Endodermal cell (in vitro differentiated cells): ENCODE results near the gene COL4A2. TPM values are rescaled to one million over a fixed set of nuclear protein-coding genes. Genes with fewer than 3 reads are reported as not detected.

Experiments used
- DNase-seq: peaks from one replicate; pipeline ENCODE4 v3.0.0-alpha.2; 2017
- H3K27ac ChIP-seq: 2 replicates; pipeline ENCODE4 v1.5.1; 2013; ENCODE audit warnings: mild to moderate bottlenecking, low read depth, low read length, moderate library complexity
- H3K27me3 ChIP-seq: 2 replicates; pipeline ENCODE4 v1.6.1; 2013; ENCODE audit warnings: mild to moderate bottlenecking, low read length, moderate library complexity; ENCODE audit not compliant: insufficient read depth, control insufficient read depth, poor library complexity, severe bottlenecking
- H3K36me3 ChIP-seq: 2 replicates; pipeline ENCODE4 v1.7.0; 2013; ENCODE audit warnings: mild to moderate bottlenecking, low read length, moderate library complexity; ENCODE audit not compliant: control insufficient read depth, insufficient read depth
- H3K4me1 ChIP-seq: one replicate; pipeline ENCODE4 v1.7.0; 2013; ENCODE audit warnings: low read length; ENCODE audit not compliant: control insufficient read depth, insufficient read depth
- H3K4me3 ChIP-seq: 2 replicates; pipeline ENCODE4 v1.5.1; 2013; ENCODE audit warnings: mild to moderate bottlenecking, low read length, moderate library complexity
- H3K9ac ChIP-seq: 2 replicates; pipeline ENCODE4 v1.6.1; 2013; ENCODE audit warnings: mild to moderate bottlenecking, low read length, moderate library complexity; ENCODE audit not compliant: poor library complexity, severe bottlenecking; ENCODE audit errors: extremely low read depth
- H3K9me3 ChIP-seq: 2 replicates; pipeline ENCODE4 v1.6.1; 2013; ENCODE audit warnings: mild to moderate bottlenecking, low read length, moderate library complexity; ENCODE audit not compliant: control insufficient read depth
- H3K27ac Mint-ChIP-seq: 2 replicates; pipeline ENCODE4 v1.8.0; 2020; ENCODE audit warnings: mixed read lengths
- H3K27me3 Mint-ChIP-seq: 2 replicates; pipeline ENCODE4 v1.8.0; 2021; ENCODE audit warnings: mild to moderate bottlenecking, mixed read lengths; ENCODE audit not compliant: insufficient read depth
- H3K36me3 Mint-ChIP-seq: 2 replicates; pipeline ENCODE4 v1.8.0; 2020; ENCODE audit warnings: low read depth, mixed read lengths
- H3K4me1 Mint-ChIP-seq: 2 replicates; pipeline ENCODE4 v1.8.0; 2020; ENCODE audit warnings: mixed read lengths
- H3K4me3 Mint-ChIP-seq: 2 replicates; pipeline ENCODE4 v1.8.0; 2020; ENCODE audit warnings: mild to moderate bottlenecking, moderate library complexity, mixed read lengths
- H3K9me3 Mint-ChIP-seq: 2 replicates; pipeline ENCODE4 v1.8.0; 2020; ENCODE audit warnings: mild to moderate bottlenecking, mixed read lengths
- WGBS, 2 experiments: methylation state at CpG; one replicate each; pipeline versions ENCODE4 v1.1.5 to v1.1.7; 2013; ENCODE audit warnings: missing lambda C conversion rate in 2 of 2, mixed read lengths in 1 of 2; ENCODE audit not compliant: insufficient coverage in 1 of 2, insufficient read length in 1 of 2; 5-methylcytosine and 5-hydroxymethylcytosine counted together
- total RNA-seq, 2 donors: library from RNA; stranded (reverse); fragmentation: NEBNext Ultra II Directional in 1 of 2; extraction: Animal tissue kit (Norgen Biotek cat#: 25700) in 1 of 2; gene quantifications; 2 replicates in 1 of 2; 3 replicates in 1 of 2; pipeline ENCODE4 v1.2.1, GENCODE V29; 2021
- TF ChIP-seq, protein P1 (sequence below): fragments of 200-600 bp; sonication (generic); conservative IDR thresholded peaks from 2 replicates; pipeline ENCODE4 v1.5.0; 2021; ENCODE audit warnings: antibody characterized with exemption, mild to moderate bottlenecking

Gene COL4A2
- total RNA-seq, 2 donors from 2014 or later = 388 to 398 TPM

DNA sequence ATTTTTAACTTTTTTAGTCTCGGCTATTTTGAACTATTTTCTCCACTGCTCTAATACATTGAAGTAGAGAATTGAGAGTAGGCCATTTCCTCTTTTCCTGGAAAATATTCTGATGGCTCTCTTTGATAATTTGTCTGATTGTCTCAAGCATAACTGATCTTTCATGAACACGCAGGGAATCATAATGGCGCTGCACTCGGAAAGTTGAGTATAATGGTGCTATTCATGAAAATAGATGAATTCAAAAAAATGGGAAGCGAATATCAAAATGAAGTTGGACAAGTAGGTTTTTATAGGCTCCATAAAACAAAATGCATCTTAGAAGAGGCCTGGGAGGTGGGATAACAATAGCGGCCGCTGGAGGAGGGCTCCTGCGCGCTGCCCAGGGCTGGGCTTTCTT is 29.0 kb downstream of the COL4A2 start:
- Mint-ChIP-seq H3K9me3 (no peaks in the 10 kb centered on the region), H3K27ac (peak overlapping the region; percentile 44), H3K4me1 (peaks cover 50% of the 10 kb centered on the region), H3K27me3 (no peaks in the 10 kb centered on the region), H3K36me3 (peaks cover 54% of the 10 kb centered on the region), H3K4me3 (no peak overlapping the region)
- H3K27ac ChIP-seq = no peak overlapping the region
- no peak overlapping the region for H3K4me3 ChIP-seq
- DNase-seq = no peak
- 98% methylated on average over 7 to 9 of the region's 9 CpGs for WGBS, 2 experiments
- peaks cover 76% of the 10 kb centered on the region for H3K36me3 ChIP-seq
- no peak overlapping the region for H3K9ac ChIP-seq
- TF ChIP-seq, protein P1, sequence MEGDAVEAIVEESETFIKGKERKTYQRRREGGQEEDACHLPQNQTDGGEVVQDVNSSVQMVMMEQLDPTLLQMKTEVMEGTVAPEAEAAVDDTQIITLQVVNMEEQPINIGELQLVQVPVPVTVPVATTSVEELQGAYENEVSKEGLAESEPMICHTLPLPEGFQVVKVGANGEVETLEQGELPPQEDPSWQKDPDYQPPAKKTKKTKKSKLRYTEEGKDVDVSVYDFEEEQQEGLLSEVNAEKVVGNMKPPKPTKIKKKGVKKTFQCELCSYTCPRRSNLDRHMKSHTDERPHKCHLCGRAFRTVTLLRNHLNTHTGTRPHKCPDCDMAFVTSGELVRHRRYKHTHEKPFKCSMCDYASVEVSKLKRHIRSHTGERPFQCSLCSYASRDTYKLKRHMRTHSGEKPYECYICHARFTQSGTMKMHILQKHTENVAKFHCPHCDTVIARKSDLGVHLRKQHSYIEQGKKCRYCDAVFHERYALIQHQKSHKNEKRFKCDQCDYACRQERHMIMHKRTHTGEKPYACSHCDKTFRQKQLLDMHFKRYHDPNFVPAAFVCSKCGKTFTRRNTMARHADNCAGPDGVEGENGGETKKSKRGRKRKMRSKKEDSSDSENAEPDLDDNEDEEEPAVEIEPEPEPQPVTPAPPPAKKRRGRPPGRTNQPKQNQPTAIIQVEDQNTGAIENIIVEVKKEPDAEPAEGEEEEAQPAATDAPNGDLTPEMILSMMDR = no peak
- H3K4me1 ChIP-seq = peaks cover 30% of the 10 kb centered on the region
- H3K27me3 ChIP-seq = no peaks in the 10 kb centered on the region
- H3K9me3 ChIP-seq = no peaks in the 10 kb centered on the region

DNA sequence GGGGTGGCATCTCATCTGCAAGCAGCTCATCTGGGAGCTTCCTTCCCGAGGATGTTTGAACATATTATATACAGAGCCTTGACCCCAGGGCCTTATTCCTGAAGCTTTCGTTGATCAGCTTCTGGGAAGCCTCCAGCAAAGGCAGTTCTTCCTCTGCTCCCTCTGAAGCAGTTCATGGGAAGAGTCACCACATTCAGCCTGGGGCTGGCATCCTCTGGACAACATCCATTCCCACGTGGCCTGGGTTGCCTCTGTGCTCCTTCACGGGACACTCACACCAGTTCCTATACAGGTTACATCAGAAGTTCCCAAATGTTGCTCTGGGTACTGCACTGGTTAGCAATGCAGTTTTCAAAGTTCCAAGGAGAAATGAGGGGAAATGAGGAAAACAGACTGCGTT is 29.6 kb downstream of the COL4A2 start:
- Histone ChIP-seq H3K27ac (no peak overlapping the region), H3K4me3 (no peak overlapping the region), H3K9ac (no peak overlapping the region), H3K36me3 (peaks cover 71% of the 10 kb centered on the region), H3K27me3 (no peaks in the 10 kb centered on the region), H3K4me1 (peaks cover 34% of the 10 kb centered on the region), H3K9me3 (no peaks in the 10 kb centered on the region)
- Mint-ChIP-seq H3K4me3 (no peak overlapping the region), H3K36me3 (peaks cover 49% of the 10 kb centered on the region), H3K27me3 (no peaks in the 10 kb centered on the region), H3K4me1 (peaks cover 50% of the 10 kb centered on the region), H3K9me3 (no peaks in the 10 kb centered on the region), H3K27ac (no peak overlapping the region)
- TF ChIP-seq, protein P1 = no peak
- 96% methylated on average over 4 to 5 of the region's 5 CpGs for WGBS, 2 experiments
- DNase-seq = no peak

DNA sequence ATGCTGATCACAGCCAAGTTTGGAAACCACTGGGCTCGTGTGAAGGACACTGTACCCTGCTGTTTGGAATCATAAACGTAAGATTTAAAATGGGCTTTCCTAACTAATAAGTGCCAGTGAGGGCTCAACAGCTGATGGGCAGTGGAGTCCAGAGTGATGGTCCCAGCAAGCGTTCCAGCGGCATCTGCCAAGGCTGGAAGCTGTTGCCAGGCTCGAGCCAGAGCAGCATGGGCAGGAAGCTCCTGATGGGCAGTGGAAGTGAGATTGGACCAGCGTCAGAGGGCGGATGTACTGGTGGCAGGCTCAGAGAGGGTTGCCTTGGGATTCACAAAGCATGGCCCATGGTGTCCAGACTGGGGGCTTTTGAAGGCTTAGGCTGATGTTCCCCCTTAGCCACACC is 30.2 kb downstream of the COL4A2 start:
- TF ChIP-seq, protein P1 = no peak
- Mint-ChIP-seq H3K4me1 (peaks cover 53% of the 10 kb centered on the region), H3K27ac (no peak overlapping the region), H3K9me3 (no peaks in the 10 kb centered on the region), H3K4me3 (no peak overlapping the region), H3K27me3 (no peaks in the 10 kb centered on the region), H3K36me3 (peaks cover 47% of the 10 kb centered on the region)
- Histone ChIP-seq H3K27me3 (no peaks in the 10 kb centered on the region), H3K9ac (no peak overlapping the region), H3K4me3 (no peak overlapping the region), H3K36me3 (peaks cover 71% of the 10 kb centered on the region), H3K9me3 (no peaks in the 10 kb centered on the region), H3K4me1 (peaks cover 34% of the 10 kb centered on the region), H3K27ac (no peak overlapping the region)
- WGBS, 2 experiments = 93 to 94% methylated on average over 5 to 7 of the region's 7 CpGs
- DNase-seq = no peak
